Muscle of back (tissue), 11 donors: Measurements from ENCODE around the gene FOXC2. TPM values are rescaled to one million over a fixed set of nuclear protein-coding genes. Genes with fewer than 3 reads are reported as not detected.

Source experiments
- DNase-seq, 3 donors: peaks; one replicate each; pipeline versions ENCODE4 v3.0.0 to v3.0.0-alpha.2; 2013
- polyA plus RNA-seq, 10 donors: library from polyadenylated mRNA; unstranded; fragments of 120-200 nt; gene quantifications; one replicate each; pipeline ENCODE4 v1.2.1, GENCODE V29; 2013; ENCODE audit not compliant: insufficient read length in 10 of 10

FOXC2 gene
- polyA plus RNA-seq, 10 donors = 0.63 to 1.4 (median 0.91) TPM

DNA sequence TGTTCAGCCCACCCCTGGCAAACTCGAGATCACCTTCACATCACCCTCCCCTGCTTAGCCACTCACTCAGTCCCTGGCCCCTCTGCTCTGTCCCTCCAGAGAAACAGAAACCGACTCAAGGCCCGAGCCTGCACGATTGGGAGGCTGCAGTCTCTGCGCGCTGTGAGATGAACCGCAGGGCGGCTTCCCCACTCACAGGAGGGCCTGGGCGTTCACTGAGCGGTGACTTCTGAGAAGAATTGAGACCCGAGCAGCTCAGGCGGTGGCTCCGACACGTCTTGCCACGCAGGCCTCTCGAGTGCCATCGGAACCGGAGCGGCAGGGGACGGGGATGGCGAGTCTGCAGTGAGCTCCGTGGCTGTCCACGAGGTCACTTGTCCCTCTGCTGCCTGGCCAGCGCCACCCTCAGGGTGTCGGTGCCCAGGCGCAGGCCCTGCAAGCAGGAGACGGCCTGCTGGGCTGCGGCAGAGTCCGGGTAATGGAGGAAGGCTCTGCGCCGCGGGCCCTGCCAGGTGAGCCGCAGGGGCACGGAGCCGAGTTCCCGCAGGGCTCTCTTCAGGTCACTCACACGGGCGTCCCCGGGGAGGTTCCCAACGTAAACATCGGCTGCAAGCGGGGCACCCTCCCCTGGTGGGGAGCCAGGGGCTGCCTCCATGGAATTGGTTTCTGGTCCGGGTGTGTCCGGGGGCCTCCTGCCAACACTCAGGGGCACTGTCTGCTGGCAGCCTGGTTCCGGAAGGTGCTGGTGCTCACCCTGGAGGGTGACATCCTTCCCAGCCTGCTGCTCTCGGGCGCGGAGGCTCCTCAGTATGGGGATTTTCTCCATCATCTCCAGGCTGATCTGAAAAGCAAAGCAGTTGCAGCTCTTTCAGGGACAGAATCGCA, 34.7 kb upstream of the FOXC2 start:
- DNase-seq = no peak

DNA sequence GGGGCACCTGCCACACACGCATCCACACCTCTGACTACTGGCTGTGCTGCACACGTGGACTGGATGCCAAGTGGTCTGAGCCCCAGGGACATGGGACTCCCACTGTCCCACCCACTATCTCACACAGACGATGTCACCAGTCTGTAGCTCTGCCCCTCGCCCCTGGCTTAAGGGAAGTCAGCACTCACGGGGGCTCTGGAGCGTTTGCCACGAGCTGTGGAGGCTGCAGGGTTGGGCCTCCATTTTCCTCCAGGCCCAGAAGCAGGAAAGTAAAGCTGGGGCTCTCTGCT, 34.2 kb upstream of the FOXC2 start:
- DNase-seq = no peak

DNA sequence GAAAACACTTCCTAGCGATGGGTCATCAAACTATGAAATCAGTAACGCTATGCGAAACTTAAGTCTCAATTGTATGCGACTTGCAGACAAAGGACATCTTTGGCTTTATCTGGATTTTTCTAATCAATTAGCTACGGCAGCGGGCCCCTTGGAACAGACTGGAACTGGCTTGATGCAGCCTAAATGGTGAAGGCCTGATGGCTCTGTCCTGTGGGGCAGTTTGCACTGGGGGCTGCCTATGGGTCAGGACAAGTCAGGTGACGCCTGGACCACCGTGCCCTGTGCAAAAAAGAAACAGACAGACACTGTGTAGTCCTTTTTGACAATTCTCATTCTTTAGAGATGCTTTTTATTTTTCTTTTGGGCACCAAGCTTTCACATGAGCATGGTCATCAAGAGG, 33.6 kb upstream of the FOXC2 start:
- DNase-seq = no peak

GRCh38 chr16:86533767-86534351, 32.8 kb upstream of the FOXC2 start:
- no peak for DNase-seq

GRCh38 chr16:86534779-86535615, 31.6 kb upstream of the FOXC2 start:
- no peak for DNase-seq

GRCh38 chr16:86536621-86537020, 30.0 kb upstream of the FOXC2 start:
- DNase-seq = no peak

DNA sequence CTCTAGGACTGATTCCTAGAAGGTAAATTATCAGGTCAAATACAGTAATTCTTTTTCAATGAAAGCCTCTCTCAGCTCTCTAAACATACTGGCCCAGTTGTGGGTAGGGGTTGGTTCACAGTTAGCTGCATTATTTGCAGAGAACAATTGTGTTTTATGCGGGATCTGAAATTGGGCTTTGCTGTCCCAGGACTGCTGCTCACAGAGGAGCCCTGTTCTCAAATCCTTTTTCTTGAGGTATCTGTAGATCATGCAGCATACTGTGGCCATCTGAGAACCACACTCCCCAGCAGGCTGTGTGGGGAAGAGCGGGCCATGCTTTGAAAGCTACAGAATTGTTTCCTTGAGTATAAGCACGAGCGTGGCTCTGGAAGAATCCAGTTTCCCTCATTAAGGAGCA, 29.1 kb upstream of the FOXC2 start:
- DNase-seq = no peak

- no peak for DNase-seq
Measured at GRCh38 chr16:86538196-86538780, 28.3 kb upstream of the FOXC2 start.

GRCh38 chr16:86540894-86541293, 25.7 kb upstream of the FOXC2 start:
- DNase-seq = no peak

- no peak for DNase-seq
Measured at GRCh38 chr16:86541560-86541959, 25.1 kb upstream of the FOXC2 start.

DNA sequence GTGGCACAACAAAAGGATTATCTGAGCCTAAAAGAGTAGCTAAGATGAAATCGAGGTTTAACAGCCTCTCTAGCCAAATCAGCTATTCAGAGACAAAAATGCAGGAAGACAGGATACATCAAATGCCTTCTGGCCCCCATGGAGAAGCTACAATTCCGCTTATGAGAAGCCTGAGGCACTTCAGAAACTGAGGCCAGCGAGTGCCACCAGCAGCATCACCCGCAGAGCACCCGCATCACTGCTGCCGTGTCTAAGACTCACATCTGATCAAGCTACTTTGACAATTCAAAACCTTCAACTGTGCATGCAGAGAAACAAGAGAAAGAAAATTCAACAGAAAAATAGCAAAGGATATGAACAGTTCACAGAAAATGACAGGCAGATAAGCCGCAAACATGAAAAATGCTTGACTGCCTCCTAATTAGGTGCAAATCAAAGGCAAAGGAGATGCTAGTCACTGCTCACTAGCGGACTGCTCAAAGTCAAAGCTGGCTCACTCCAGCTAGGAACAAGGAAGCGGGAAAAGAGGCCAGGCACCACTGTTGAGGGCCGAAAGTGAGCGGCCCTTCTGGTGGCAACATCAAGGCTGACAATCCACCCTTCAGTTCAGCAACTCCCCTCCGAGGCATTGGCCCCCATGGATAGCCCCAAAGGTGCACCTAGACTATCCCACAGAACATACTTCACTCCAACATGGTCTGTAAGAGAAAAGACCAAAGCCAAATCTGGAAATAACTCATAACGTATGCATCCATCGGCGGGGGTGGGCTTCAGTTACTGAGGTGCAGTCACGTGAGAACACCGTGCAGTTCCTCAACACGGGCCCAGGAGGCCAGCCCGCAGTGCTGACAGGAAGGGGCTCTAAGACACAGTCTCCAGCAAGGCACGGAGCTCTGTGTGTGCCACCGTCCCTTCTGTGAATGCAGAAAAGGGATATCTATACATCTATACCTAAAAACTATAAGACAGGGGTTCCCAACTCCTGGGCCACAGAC, 23.6 kb upstream of the FOXC2 start:
- DNase-seq = no peak

- no peak for DNase-seq
Measured at GRCh38 chr16:86545481-86545880, 21.1 kb upstream of the FOXC2 start.

- DNase-seq = peak in 1 of 3 donors; percentile 26
Measured at GRCh38 chr16:86545954-86546637, 20.5 kb upstream of the FOXC2 start.

DNA sequence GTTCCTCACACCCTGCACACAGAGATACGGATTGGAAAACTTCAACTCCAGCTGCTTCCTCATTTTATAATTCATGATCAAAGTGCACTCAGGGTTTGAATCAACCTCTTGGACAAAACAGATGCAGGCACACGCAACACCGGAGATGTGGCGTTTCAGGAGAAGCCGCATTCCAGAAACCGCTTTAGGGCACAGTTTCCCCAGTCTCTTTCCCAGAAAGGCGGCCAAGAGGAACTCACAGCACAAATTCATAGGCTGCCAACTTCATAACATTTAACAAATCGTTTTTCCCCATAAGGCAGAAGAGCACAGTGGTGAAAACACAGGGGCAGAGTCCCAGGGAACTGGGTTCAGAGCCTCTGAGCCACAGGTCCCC, 20.0 kb upstream of the FOXC2 start:
- no peak for DNase-seq

DNA sequence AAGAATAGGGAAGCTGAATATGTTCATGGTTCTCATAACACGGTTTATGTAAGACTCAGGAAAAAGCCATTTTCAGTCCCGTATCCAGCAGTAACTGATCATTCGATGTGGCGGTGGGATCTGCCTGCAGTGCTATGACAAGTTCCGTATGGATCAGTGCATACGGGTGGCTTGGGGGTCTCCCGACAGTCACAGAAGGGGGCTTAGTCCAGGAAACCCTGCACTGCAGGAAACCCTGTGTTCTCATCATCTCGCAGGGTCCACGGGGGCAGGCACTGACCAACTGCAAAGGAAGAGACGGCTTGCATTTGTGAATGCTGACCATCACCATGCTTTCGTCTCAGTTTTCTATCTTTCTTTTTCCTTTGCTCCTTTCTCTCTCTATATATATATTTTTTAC, 19.3 kb upstream of the FOXC2 start:
- no peak for DNase-seq

DNA sequence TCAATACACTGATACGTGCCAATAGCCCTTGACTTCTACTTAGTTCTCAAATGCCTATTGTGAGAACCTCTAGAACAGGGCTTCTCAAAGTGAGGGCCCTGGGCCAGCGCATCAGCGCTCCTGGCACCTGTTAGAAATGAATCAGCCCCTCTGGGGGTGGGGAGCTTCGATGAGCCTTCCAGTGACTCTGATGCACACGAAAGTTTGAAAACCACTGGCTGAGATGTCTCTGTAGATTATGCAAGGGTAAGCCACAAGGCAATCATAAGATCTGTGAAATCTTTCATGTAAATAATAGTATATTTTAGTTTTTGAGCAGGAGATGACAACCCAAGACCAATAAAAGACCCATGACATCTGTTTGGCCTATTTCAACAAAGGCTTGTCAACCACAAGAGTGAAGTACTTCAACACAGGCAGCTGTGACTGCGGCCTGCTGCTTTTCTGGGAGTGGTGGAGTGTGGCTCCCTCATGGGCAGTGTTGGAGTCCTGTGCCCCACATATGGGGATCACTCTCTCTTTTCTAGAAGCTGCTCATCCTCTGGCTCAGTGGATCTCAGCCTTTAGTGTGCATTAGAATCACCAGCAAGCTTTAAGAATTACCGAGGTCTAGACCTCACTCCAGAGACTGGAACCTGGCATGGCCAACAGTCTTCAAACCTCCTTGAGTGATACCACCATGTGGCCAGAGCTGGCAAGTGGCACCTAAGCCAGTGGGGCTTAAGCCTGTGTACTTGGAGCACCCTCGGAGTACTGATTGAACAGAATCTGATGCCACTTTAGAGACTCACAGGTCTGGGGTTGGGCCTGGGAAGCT, 17.3 kb upstream of the FOXC2 start:
- no peak for DNase-seq

DNA sequence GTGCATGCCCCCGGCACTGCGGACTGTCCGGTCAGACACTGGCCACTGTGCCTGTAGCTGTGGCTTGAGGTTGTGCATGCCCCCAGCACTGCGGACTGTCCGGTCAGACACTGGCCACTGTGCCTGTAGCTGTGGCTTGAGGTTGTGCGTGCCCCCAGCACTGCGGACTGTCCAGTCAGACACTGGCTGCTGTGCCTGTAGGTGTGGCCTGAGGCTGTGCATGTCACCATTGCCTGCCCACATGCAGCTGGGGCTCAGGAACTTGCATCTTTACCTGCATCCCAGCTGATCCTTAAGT, 16.8 kb upstream of the FOXC2 start:
- no peak for DNase-seq

- no peak for DNase-seq
Measured at GRCh38 chr16:86550281-86550680, 16.3 kb upstream of the FOXC2 start.

DNA sequence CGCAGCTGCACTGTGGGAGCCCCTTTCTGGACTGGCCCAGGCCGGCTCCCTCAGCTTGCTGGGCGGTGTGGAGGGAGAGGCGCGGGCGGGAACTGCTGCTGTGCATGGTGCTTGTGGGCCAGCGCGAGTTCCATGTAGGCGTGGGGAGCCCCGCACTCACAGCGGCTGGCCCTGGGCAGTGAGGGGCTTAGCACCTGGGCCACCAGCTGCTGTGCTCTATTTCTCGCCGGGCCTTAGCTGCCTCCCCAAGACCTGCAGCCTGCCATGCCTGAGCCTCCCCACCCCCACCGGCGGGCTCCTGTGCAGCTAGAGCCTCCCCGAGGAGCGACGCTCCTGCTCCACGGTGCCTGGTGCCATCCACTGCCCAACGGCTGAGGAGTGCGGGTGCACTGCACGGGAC, 13.3 kb upstream of the FOXC2 start:
- no peak for DNase-seq

- no peak for DNase-seq
Measured at GRCh38 chr16:86554599-86554916, 12.1 kb upstream of the FOXC2 start.
